Fibroblast of villous mesenchyme (primary cell): Measurements from ENCODE around the gene ENTPD1. TPM values are rescaled to one million over a fixed set of nuclear protein-coding genes. Genes with fewer than 3 reads are reported as not detected.

Source experiments
- DNase-seq: peaks from one replicate; pipeline ENCODE4 v3.0.0-alpha.2; 2010; ENCODE audit warnings: low read depth
- H3K4me3 ChIP-seq: 2 replicates; pipeline ENCODE4 v1.5.1; 2011; ENCODE audit warnings: low read depth, mild to moderate bottlenecking, low read length
- CTCF ChIP-seq: IDR thresholded peaks from 2 replicates; pipeline ENCODE4 v1.5.1; 2012; ENCODE audit warnings: low read depth, mild to moderate bottlenecking, low read length; ENCODE audit not compliant: insufficient read depth
- total RNA-seq: library from RNA; depleted of rRNA; stranded (reverse); fragments of >200 nt; gene quantifications from 2 replicates; pipeline ENCODE4 v1.2.3, GENCODE V29; 2012

Gene ENTPD1
- total RNA-seq, 1 donor, result 0.86 TPM

DNA sequence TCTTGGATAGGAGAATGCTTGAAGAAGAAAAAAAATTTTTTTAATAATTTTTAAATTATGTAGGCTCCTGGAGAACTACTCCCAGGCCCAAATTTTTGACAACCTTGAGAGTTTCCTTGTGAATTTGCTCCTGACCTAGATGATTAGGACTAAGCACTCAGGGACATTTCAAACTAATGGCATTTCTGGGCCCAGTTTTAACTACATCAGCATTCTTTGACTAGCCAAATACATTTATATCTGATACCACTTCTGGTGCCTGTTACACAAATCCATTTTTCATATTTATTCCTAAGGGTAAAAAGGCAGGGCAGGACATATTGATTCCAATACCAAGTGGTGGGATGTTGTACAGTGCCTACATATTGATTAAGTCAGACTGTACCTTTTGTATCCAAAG lies 91.0 kb downstream of the ENTPD1 start:
- H3K4me3 ChIP-seq, result no peak overlapping the region
- no peak for TF ChIP-seq CTCF
- no peak for DNase-seq

- TF ChIP-seq CTCF, result no peak
- no peak overlapping the region for H3K4me3 ChIP-seq
- no peak for DNase-seq
Observed at GRCh38 chr10:95848841-95849240, 92.9 kb downstream of the ENTPD1 start.

DNA sequence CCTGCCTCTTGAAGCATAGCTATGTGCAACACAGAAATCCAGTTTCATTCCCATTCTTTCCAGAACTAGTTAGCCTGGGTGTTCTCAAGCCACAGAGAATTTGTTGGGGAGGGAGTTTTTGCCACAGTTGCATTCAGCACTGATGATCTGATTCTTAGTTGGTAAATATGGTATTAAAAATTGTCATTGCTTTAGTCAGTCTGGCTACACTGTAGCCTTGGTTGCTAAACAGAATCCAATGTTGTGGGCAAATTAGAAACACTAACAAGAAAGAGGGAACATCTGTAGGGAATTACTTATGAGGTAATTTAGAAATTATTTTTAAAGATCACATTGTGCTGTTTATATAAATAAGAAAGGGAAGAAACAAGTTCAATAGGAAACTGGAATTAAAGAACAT lies 94.8 kb downstream of the ENTPD1 start:
- no peak overlapping the region for H3K4me3 ChIP-seq
- no peak for DNase-seq
- no peak for TF ChIP-seq CTCF

DNA sequence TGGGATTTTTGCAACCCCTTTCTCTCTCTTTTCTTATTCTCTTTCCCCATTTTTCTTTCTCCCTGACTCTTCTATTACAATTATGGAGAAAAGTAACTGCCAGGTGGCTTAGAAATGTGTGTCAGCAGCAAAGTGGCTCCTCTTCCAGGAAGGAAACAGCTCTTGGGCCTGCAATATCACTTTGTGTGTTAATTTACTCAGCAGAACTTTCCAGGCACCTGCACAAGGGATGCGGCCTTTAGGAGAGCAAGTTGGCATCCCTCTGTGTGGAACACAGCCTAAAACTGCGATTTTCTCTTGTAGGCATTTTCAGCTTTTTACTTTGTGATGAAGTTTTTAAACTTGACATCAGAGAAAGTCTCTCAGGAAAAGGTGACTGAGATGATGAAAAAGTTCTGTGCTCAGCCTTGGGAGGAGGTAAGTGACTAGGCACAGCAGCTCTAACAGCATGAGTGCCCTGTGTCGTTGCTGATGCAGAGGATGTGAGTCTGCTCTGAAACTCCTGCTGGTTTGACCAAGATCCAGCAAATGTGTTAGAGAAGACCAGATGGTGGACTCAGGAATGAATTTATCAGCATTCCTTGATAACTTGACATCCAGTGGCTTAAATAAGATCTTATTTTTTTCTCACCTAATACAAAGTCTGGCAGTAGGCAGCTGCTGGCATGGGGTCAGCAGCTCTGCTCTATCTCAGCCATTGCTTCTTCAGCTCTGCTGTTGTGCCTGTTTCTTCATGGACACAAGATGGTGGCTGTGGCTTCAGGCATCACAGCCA lies 104.4 kb downstream of the ENTPD1 start:
- no peak for TF ChIP-seq CTCF
- DNase-seq, result peak; percentile 44

GRCh38 chr10:95861386-95861785 lies 105.4 kb downstream of the ENTPD1 start:
- TF ChIP-seq CTCF, result no peak
- no peak overlapping the region for H3K4me3 ChIP-seq
- peak; percentile 58 for DNase-seq

More for the DNA sequence above, 104.4 kb downstream of the ENTPD1 start:
- H3K4me3 ChIP-seq, result no peak overlapping the region

DNA sequence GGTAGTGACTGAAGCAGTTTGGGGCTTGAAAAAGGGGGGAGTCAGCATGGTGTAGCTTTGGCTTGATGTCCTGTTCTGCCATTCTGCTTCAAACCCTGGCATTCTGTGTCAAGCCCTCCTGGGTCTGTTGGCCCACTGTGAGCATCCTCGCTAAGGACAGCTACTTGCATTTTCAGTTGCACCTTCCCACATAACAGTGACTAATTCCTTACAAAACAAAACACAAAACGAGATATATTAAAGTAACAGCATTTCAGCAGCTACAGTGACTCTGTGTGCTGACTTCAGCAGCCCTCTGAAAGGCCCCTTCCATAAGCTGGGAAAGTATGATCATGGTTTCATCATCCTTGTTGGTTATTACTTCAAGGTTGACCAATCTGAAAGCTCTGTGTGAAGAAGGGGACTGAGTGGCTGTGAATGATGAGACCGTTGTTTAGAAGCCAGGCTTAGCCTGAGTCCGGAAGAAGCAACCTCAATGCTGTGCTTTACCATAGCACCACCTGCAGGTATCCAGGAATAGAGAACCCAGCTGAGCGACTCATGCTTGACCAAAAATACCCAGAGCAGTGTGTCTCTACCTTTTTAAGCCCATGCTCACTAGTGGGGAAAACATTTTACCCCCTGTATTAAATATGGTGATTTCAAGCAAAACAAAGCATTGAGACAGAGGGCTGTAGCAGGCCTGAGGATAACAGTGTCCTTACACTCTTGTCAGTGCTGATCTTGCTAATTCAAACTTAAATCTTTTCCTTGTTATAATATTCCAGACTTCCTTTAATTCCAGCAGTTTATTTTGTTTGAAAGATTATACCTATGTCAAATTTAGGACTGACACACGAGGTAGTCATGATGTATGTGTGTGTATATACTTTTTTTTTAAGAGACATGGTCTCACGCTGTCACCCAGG lies 109.2 kb downstream of the ENTPD1 start:
- TF ChIP-seq CTCF, result peak; percentile 84
- no peak overlapping the region for H3K4me3 ChIP-seq
- peak; percentile 90 for DNase-seq
